Esophagus squamous epithelium (tissue), 4 donors: ENCODE data around the gene RNF149.

Experiments
- POLR2A ChIP-seq, 4 donors: fragments of 450-650 bp; IDR thresholded peaks; one replicate each; pipeline ENCODE4 v1.6.1; 2017; ENCODE audit warnings: antibody characterized with exemption in 4 of 4, mild to moderate bottlenecking in 4 of 4, moderate library complexity in 3 of 4
- TF ChIP-seq, protein P1 (sequence below), 6 experiments: fragments of 450-650 bp in 4 of 6; fragments of 200-600 bp in 2 of 6; sonication (generic) in 2 of 6; IDR thresholded peaks; one replicate each; pipeline ENCODE4 v1.5.1; 2016 to 2019; ENCODE audit warnings: antibody characterized with exemption in 6 of 6, mild to moderate bottlenecking in 4 of 6, moderate library complexity in 4 of 6

DNA sequence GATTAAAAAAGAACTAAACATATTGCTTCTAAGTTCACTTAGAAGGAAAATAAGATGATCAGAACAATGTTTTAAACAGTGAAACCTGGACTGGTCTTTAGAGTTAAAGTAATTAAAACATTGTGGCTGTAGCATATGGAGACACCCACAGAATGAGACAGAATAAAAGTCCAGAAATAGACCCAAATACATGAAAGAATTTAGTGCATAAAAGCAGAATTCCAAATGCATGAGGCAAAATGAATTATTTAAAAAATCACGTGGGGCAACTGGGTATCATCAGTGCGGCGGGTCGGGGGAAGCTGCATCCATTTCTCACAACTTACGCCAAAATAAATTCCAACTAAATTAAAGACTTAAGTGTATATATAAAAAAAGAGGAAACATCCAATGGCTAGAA is 12.1 kb downstream of the RNF149 start:
- TF ChIP-seq, protein P1, sequence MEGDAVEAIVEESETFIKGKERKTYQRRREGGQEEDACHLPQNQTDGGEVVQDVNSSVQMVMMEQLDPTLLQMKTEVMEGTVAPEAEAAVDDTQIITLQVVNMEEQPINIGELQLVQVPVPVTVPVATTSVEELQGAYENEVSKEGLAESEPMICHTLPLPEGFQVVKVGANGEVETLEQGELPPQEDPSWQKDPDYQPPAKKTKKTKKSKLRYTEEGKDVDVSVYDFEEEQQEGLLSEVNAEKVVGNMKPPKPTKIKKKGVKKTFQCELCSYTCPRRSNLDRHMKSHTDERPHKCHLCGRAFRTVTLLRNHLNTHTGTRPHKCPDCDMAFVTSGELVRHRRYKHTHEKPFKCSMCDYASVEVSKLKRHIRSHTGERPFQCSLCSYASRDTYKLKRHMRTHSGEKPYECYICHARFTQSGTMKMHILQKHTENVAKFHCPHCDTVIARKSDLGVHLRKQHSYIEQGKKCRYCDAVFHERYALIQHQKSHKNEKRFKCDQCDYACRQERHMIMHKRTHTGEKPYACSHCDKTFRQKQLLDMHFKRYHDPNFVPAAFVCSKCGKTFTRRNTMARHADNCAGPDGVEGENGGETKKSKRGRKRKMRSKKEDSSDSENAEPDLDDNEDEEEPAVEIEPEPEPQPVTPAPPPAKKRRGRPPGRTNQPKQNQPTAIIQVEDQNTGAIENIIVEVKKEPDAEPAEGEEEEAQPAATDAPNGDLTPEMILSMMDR (IDR thresholded peaks at IDR 0.05) = no peak
- no peak for TF ChIP-seq POLR2A (IDR thresholded peaks at IDR 0.05)
